HK-2 (cell line): ENCODE measurements around the gene BCL2L12.

Experiments used
- DNase-seq: peaks from one replicate; pipeline ENCODE4 v3.0.0-alpha.2; 2018; ENCODE audit not compliant: unreplicated experiment

Gene BCL2L12

DNA sequence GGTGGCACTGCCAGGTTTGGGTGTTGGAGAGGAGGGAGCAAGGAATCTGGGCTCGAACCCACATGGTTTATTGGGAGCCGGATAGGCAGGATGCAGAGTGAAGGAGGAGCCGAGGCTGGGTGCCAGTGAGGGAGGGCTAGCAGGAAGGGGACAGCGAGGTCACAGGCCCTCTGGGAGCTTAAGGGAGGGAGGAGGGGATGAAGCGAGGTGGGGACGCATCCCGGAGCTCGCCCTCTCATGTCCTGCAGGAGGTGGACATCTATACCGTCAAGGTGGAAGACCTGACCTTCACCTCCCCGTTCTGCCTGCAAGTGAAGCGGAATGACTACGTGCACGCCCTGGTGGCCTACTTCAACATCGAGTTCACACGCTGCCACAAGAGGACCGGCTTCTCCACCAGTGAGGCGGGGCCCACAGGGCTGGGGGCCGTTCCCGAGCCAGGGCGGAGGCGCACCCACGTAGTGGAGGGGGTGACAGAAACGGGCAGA is 20.2 kb downstream of the BCL2L12 start:
- no peak for DNase-seq

- no peak for DNase-seq
Observed at GRCh38 chr19:49686503-49687088, 20.9 kb downstream of the BCL2L12 start.

- no peak for DNase-seq
Observed at GRCh38 chr19:49687150-49687549, 21.4 kb downstream of the BCL2L12 start.

- no peak for DNase-seq
Observed at GRCh38 chr19:49687566-49688316, 22.0 kb downstream of the BCL2L12 start.

DNA sequence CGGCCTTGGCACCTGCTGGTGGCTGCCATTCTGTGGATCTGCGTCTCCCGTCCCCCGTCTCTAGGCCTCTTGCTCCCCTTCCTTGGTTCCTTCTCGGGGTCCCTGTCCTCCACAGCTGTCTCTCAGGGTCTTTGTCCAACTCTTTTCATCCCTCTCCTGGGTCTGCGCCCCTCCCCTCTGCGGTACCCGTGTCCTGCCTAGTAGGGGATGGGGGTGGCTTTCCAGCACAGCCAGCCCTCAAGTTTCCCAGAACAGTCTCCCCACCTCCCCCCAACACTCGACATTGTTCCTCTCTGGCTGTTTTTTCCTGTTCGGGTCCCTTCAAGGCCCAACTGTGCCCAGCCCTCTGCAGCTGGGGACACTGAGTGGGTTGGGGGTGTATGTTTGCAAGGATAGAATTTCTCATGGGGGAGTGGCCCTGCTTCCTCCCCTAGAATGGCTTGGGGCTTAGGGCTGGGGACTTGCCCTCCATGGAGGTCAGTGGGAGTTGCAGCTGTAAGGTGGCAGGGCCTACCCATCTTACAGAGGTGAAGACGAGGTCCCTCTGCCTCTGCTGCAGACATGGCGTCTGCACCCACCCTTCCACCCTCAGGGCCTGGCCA is 22.9 kb downstream of the BCL2L12 start:
- no peak for DNase-seq

- DNase-seq = no peak
Observed at GRCh38 chr19:49689133-49690078, 23.7 kb downstream of the BCL2L12 start, which contains the start of gene ADM5. TSS of gene ADM5 (plus strand) at chr19:49689594. CDS start at chr19:49689838, 244 bp downstream.

DNA sequence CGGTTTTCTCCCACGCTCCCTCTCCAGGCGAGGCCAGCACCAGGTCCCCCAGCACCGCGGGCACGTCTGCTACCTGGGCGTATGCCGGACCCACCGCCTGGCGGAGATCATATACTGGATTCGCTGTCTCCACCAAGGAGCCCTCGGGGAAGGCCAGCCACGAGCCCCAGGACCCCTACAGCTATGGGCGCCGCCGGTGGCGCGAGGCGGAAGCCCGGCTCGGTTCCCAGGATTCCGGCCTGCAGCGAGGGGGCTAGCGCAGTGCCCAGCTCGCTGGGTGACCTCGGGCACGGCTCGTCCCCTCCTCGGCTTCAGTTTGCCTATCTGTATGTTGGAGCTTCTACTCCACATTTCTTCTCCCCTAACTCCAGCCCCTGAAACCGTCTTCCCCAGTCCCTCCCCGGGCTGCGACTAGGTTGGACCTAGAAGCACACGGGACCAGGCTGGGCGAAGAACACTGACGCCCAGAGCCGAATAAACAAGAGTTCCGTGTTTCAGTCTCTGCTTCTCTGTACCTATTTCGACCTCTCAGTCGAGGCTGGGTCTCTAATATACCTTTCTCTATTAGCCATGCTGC is 24.4 kb downstream of the BCL2L12 start:
- no peak for DNase-seq

- no peak for DNase-seq
Observed at GRCh38 chr19:49690656-49691242, 25.0 kb downstream of the BCL2L12 start, which contains the start of gene CPT1C. TSS of gene CPT1C (plus strand) at chr19:49691116. CDS start at chr19:49692253, 1,137 bp downstream.

- DNase-seq = no peak
Observed at GRCh38 chr19:49691243-49692146, 25.8 kb downstream of the BCL2L12 start.

- no peak for DNase-seq
Observed at GRCh38 chr19:49692147-49692506, 26.4 kb downstream of the BCL2L12 start.

DNA sequence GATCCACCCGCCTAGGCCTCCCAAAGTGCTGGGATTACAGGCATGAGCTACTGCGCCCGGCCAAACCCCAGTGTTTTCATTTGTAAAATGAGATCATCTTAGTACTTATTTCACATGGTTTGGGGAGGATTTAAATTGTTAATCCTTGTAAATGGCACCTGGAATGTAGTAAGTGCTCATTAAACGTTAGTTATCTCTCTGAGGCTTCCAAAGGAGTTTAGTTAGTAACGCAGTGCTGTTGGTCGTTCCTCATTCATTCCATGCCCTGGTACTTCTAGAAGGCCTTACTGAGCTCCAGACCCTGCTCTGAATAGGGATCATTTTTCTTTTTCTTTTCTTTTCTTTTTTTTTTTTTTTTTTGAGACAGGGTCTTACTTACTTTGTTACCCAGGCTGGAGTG is 30.4 kb downstream of the BCL2L12 start:
- DNase-seq = no peak

DNA sequence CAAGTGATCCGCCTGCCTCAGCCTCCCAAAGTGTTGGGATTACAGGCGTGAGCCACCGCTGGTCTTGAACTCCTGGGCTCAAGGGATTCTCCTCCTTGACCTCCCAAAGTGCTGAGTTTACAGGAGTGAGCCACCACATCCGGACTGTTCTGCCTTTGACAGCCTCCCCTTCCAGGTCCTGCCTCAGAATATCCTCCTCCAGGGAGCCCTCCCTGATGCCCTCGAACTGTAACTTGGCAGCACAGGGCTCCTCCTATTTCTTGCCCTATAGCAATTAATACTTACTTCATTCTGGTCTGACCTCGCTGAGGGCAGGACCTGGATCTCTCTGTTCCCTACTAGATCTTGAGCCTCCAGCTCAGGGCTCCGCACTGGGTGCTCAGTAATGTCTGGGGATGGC is 31.1 kb downstream of the BCL2L12 start:
- DNase-seq = no peak

DNA sequence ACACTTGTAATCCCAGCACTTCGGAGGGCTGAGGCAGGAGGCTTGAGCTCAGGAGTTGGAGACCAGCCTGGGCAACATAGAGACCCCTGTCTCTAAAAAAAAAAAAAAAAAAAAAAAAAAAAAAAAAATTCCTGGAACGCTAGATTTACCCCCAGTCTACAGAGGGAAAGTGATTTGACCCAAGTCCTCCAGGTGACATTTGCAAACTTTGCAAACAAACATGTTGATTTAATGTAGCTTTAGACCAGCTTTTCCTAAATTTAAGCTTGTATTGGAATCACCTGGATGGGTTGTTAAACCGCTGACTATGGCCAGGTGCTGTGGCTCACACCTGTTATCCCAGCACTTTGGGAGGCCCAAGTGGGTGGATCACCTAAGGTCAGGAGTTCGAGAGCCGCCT is 33.6 kb downstream of the BCL2L12 start:
- DNase-seq = no peak

DNA sequence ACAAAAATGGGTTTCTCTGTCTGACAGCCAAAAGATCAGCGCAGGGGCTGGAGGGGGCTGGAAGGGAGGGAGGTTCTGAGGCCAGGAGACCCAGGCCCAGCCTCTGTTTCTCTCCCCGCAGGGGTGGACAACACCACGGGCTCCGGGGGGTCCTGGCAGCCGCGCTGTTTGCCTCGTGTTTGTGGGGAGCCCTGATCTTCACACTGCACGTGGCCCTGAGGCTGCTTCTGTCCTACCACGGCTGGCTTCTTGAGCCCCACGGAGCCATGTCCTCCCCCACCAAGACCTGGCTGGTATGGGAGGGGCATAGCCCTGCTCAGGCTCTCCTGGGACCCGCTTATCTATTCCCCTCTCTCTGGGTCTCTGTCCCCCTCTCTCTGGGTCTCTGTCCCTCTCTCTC is 34.8 kb downstream of the BCL2L12 start:
- DNase-seq = no peak

GRCh38 chr19:49701271-49701786 is 35.6 kb downstream of the BCL2L12 start:
- DNase-seq = no peak

DNA sequence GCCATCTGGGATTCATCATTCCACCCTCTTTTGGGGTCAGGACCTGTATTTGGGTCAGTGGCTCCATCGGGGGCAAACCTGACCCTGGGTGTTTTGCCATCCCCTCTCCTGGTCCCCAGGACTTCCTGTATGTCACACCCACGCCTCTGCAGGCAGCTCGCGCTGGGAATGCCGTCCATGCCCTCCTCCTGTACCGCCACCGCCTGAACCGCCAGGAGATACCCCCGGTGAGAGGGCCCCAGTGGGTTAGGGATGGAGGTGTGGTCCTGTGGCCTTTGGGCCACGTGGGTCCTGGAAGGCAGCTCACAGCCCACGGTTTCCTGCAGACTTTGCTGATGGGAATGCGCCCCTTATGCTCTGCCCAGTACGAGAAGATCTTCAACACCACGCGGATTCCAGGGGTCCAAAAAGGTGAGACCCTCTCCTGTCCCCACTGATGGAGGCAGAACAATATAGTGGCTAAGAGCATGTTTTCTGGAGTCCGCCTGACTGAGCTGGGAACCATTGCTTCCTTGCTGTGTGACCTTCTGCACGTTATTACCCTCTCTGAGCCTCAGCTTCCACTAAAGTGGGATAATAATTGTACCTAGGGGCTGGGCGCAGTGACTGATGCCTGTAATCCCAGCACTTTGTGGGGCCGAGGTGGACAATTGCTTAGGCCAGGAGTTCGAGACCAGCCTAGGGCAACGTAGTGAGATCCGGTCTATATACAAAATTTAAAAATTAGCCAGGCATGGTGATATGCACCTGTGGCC is 39.3 kb downstream of the BCL2L12 start:
- DNase-seq = no peak

GRCh38 chr19:49705919-49706318 is 40.2 kb downstream of the BCL2L12 start:
- no peak for DNase-seq

GRCh38 chr19:49710372-49710951 is 44.7 kb downstream of the BCL2L12 start:
- DNase-seq = peak; percentile 58
